BJ (cell line): Measurements from ENCODE around the gene SULF2. TPM values are rescaled to one million over a fixed set of nuclear protein-coding genes. Genes with fewer than 3 reads are reported as not detected.

Experiments used
- CTCF ChIA-PET: fragments of 350-600 bp; formaldehyde crosslinking; extraction: SDS; loops from one replicate; lab custom pipeline; 2021; ENCODE audit warnings: antibody characterized with exemption, inconsistent platforms; lab: Yijun Ruan, JAX
- POLR2A ChIA-PET: fragments of 300-600 bp; sonication (Branson Sonifier 250); formaldehyde crosslinking; extraction: SDS; loops from one replicate; lab custom pipeline; 2021; ENCODE audit warnings: antibody characterized with exemption; lab: Charles Lee
- DNase-seq: peaks from one replicate; pipeline ENCODE4 v3.0.0-alpha.2; 2011; ENCODE audit warnings: low read depth
- H3K27me3 ChIP-seq: 2 replicates; pipeline ENCODE4 v1.6.0; 2011; ENCODE audit warnings: low read length; ENCODE audit not compliant: control insufficient read depth, insufficient read depth
- H3K36me3 ChIP-seq: 2 replicates; pipeline ENCODE4 v1.5.1; 2011; ENCODE audit warnings: low read length; ENCODE audit not compliant: control insufficient read depth, insufficient read depth
- H3K4me3 ChIP-seq: 2 replicates; pipeline ENCODE4 v1.5.1; 2011; ENCODE audit warnings: low read depth, mild to moderate bottlenecking, control low read depth, low read length
- polyA plus RNA-seq: library from polyadenylated mRNA; depleted of rRNA; stranded (reverse); fragments of >200 nt; gene quantifications from 2 replicates; pipeline ENCODE4 v1.2.3, GENCODE V29; 2011
- TF ChIP-seq, protein P1 (sequence below): IDR thresholded peaks from 2 replicates; pipeline ENCODE4 v1.5.1; 2011; ENCODE audit warnings: low read depth, mild to moderate bottlenecking, control low read depth, inconsistent platforms, low read length, moderate library complexity; ENCODE audit not compliant: insufficient read depth

SULF2 gene
- polyA plus RNA-seq, 1 experiment = 13.2 TPM

DNA sequence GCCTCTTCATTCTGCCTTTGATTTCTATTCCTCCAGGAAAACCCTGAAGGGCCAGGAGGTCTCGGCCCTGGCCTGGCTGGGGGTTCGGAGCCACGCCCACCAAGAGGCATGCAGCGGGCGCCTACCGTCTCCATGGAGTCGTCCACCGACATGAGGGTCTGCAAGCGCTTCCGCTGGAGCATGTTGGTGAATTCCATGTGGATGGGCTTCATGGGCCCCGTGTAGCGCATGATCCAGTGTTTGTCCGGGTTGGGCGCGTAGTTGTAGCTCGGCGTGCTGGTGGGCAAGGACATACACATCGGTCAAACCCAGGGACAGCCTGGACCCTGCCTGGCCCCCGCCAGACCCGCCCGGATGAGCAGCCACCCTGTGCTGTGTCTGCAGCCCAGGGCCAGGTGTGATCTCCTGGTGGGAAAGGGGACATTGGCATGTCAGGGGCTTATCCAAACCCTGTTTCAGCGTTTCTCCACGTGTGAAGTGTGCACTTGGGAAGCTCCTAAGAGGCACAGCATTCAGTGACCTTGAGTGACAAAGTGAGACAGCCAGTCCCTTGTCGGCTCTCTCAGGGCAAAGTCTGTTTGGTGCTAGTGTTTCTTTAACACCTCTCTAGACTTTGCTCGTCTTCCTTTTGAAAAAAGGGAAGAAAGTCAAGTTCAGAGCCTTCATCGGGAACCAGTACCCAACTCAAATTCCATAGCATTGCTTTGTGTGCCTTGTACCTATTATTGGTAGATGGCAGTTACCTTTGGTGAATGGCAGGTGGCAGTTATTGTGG is 100.8 kb downstream of the SULF2 start:
- ChIA-PET CTCF (no interaction called here), POLR2A (no interaction called here)
- Histone ChIP-seq H3K4me3 (no peak overlapping the region), H3K27me3 (peaks cover 3% of the 10 kb centered on the region; the same call in 1 of the 2 replicates), H3K36me3 (peaks cover 3% of the 10 kb centered on the region)
- TF ChIP-seq, protein P1, sequence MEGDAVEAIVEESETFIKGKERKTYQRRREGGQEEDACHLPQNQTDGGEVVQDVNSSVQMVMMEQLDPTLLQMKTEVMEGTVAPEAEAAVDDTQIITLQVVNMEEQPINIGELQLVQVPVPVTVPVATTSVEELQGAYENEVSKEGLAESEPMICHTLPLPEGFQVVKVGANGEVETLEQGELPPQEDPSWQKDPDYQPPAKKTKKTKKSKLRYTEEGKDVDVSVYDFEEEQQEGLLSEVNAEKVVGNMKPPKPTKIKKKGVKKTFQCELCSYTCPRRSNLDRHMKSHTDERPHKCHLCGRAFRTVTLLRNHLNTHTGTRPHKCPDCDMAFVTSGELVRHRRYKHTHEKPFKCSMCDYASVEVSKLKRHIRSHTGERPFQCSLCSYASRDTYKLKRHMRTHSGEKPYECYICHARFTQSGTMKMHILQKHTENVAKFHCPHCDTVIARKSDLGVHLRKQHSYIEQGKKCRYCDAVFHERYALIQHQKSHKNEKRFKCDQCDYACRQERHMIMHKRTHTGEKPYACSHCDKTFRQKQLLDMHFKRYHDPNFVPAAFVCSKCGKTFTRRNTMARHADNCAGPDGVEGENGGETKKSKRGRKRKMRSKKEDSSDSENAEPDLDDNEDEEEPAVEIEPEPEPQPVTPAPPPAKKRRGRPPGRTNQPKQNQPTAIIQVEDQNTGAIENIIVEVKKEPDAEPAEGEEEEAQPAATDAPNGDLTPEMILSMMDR = no peak
- DNase-seq = no peak

DNA sequence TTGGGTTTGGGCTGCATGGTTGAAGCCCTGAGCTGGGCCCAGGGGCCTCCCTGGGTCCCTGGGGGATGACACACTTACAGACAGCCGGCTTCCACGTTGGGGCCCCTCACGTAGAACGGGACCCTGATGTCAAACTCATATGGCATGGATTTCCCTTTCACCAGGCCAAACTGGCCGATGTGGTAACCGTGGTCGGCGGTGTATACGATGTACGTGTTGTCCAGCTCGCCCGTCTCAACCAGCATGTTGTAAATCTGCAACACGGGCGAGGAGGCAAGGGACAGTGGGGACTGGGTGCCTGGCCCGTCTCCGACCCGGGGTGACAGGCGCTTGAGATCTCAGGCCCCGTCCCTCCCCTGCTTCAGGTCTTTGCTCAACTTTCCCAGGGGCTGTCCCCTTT is 102.4 kb downstream of the SULF2 start:
- POLR2A ChIA-PET = no interaction called here
- H3K36me3 ChIP-seq = no peaks in the 10 kb centered on the region
- TF ChIP-seq, protein P1 = no peak
- 0 out of 2 replicates have a peak, but pooled peaks cover 3% of the 10 kb centered on the region for H3K27me3 ChIP-seq
- CTCF ChIA-PET = interaction anchor here (0.7 to 10.1 kb wide), 4 partner anchors 19 to 939 kb away, joined by 3 to 157 read pairs (median 8); no protein-coding TSS in a partner anchor
- no peak for DNase-seq
- H3K4me3 ChIP-seq = no peak overlapping the region

- TF ChIP-seq, protein P1 = no peak
- DNase-seq = peak; percentile 61
- ChIA-PET POLR2A (no interaction called here), CTCF (interaction anchor here (0.8 to 10.1 kb wide), 6 partner anchors 13 to 939 kb away, joined by 3 to 157 read pairs (median 9); no protein-coding TSS in a partner anchor)
- H3K4me3 ChIP-seq = no peak overlapping the region
- no peaks in the 10 kb centered on the region for H3K36me3 ChIP-seq
- 0 out of 2 replicates have a peak, but pooled peaks cover 3% of the 10 kb centered on the region for H3K27me3 ChIP-seq
These were observed 103.1 kb downstream of the SULF2 start for GRCh38 chr20:47682028-47682783.

- no peak for DNase-seq
- Histone ChIP-seq H3K36me3 (no peaks in the 10 kb centered on the region), H3K4me3 (no peak overlapping the region), H3K27me3 (0 out of 2 replicates have a peak, but pooled peaks cover 3% of the 10 kb centered on the region)
- TF ChIP-seq, protein P1 = no peak
- ChIA-PET POLR2A (no interaction called here), CTCF (interaction anchor here (0.7 to 10.1 kb wide), 7 partner anchors 14 to 941 kb away, joined by 3 to 157 read pairs (median 4); no protein-coding TSS in a partner anchor)
These were observed 104.3 kb downstream of the SULF2 start for GRCh38 chr20:47680804-47681529.
